Measurements from ENCODE around the gene PDCD6IP. TPM values are rescaled to one million over a fixed set of nuclear protein-coding genes. Genes with fewer than 3 reads are reported as not detected.

Gene PDCD6IP
- total RNA-seq, 1 experiment from 2014 or later, result 205 TPM

- intact Hi-C loops (cut with micrococcal nuclease; ENCODE audit: unreplicated experiment), result no loop called here
- no TSS peak for BruUV-seq (replicated peaks)
- no peak overlapping the region for H3K27ac ChIP-seq (ENCODE audit: low read length)
- H3K4me1 ChIP-seq (ENCODE audit: control insufficient read depth, insufficient read depth, low read length), result no peaks in the 10 kb centered on the region
- no peak for TF ChIP-seq SIN3A (IDR thresholded peaks at IDR 0.05; ENCODE audit: borderline replicate concordance, insufficient read depth, low read depth, low read length)
- TF ChIP-seq REST (IDR thresholded peaks at IDR 0.05; ENCODE audit: insufficient read depth in 1 of 2, low read depth in 2 of 2, low read length in 1 of 2), result no peak
- TF ChIP-seq CTCF (IDR thresholded peaks at IDR 0.05), result no peak
- TF ChIP-seq POLR2AphosphoS5 (IDR thresholded peaks at IDR 0.05; ENCODE audit: low read depth, low read length), result no peak
- no peak for TF ChIP-seq TCF7L2 (IDR thresholded peaks at IDR 0.05; ENCODE audit: low read depth, low read length)
- ChIA-PET CTCF (no interaction called here), POLR2A (no interaction called here)
- DNase-seq (ENCODE audit: low read depth, low spot score) (no peak), ATAC-seq (no peak)
- H3K9me3 ChIP-seq (ENCODE audit: control insufficient read depth, insufficient read depth, low read depth, low read length), result no peaks in the 10 kb centered on the region
- H3K36me3 ChIP-seq (ENCODE audit: control insufficient read depth, insufficient read depth, low read length), result peaks cover 10% of the 10 kb centered on the region
- H3K4me3 ChIP-seq (ENCODE audit: low read depth in 2 of 2, low read length in 2 of 2), result no peak overlapping the region
- no peaks in the 10 kb centered on the region for H3K27me3 ChIP-seq (ENCODE audit: control insufficient read depth, insufficient read depth, low read length)
- in situ Hi-C loops (cut with HindIII; ENCODE audit: low pct_unique_long_range_greater_than_20kb, low sequenced_read_pairs), result no loop called here
These were observed 28.3 kb downstream of the PDCD6IP start for GRCh38 chr3:33826688-33827087.

GRCh38 chr3:33829720-33830119, 31.3 kb downstream of the PDCD6IP start:
- BruUV-seq (replicated peaks), result no TSS peak
- intact Hi-C loops (cut with micrococcal nuclease; ENCODE audit: unreplicated experiment) (no loop called here), in situ Hi-C loops (cut with HindIII; ENCODE audit: low pct_unique_long_range_greater_than_20kb, low sequenced_read_pairs) (no loop called here)
- Histone ChIP-seq H3K27me3 (ENCODE audit: control insufficient read depth, insufficient read depth, low read length) (no peaks in the 10 kb centered on the region), H3K27ac (ENCODE audit: low read length) (no peak overlapping the region), H3K4me3 (ENCODE audit: low read depth in 2 of 2, low read length in 2 of 2) (no peak overlapping the region), H3K4me1 (ENCODE audit: control insufficient read depth, insufficient read depth, low read length) (no peaks in the 10 kb centered on the region), H3K36me3 (ENCODE audit: control insufficient read depth, insufficient read depth, low read length) (peaks cover 8% of the 10 kb centered on the region), H3K9me3 (ENCODE audit: control insufficient read depth, insufficient read depth, low read depth, low read length) (no peaks in the 10 kb centered on the region)
- POLR2A ChIA-PET, result no interaction called here
- no peak for ATAC-seq
- CTCF ChIA-PET, result no interaction called here
- TF ChIP-seq REST (IDR thresholded peaks at IDR 0.05; ENCODE audit: insufficient read depth in 1 of 2, low read depth in 2 of 2, low read length in 1 of 2), result no peak
- TF ChIP-seq CTCF (IDR thresholded peaks at IDR 0.05), result no peak
- no peak for TF ChIP-seq SIN3A (IDR thresholded peaks at IDR 0.05; ENCODE audit: borderline replicate concordance, insufficient read depth, low read depth, low read length)
- no peak for TF ChIP-seq POLR2AphosphoS5 (IDR thresholded peaks at IDR 0.05; ENCODE audit: low read depth, low read length)
- TF ChIP-seq TCF7L2 (IDR thresholded peaks at IDR 0.05; ENCODE audit: low read depth, low read length), result no peak
- no peak for DNase-seq (ENCODE audit: low read depth, low spot score)
